ENCODE results near the gene ARRB1.

DNA sequence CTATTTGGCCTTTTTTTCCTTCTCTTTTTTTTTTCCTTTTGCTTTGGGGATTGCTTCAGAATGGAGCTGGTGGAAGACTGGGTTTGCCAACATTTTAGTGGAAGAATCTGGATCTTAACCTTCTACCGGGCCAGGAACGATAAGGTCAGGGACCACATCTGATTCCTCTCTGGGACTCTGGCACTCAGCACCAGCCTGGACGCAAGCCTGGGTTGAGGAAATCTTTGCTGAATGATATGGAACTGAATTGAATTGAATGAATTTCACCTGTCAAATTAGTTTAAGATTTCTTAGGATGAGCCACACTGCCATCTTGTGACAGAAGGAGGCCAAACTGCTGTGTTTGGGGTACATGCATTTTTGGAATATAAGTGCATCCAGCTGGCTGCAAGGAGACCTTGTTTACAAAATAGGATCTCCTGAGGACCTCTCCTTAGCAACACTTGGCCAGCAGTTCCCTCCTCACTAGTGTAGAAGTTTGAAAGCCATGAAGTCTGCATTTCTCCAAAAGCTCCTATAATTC is 80.5 kb downstream of the ARRB1 start:
- TF ChIP-seq, protein P1, sequence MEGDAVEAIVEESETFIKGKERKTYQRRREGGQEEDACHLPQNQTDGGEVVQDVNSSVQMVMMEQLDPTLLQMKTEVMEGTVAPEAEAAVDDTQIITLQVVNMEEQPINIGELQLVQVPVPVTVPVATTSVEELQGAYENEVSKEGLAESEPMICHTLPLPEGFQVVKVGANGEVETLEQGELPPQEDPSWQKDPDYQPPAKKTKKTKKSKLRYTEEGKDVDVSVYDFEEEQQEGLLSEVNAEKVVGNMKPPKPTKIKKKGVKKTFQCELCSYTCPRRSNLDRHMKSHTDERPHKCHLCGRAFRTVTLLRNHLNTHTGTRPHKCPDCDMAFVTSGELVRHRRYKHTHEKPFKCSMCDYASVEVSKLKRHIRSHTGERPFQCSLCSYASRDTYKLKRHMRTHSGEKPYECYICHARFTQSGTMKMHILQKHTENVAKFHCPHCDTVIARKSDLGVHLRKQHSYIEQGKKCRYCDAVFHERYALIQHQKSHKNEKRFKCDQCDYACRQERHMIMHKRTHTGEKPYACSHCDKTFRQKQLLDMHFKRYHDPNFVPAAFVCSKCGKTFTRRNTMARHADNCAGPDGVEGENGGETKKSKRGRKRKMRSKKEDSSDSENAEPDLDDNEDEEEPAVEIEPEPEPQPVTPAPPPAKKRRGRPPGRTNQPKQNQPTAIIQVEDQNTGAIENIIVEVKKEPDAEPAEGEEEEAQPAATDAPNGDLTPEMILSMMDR (IDR thresholded peaks at IDR 0.05; ENCODE audit: low read length), result peak; percentile 52; the same call in 1 of the 2 replicates
- no peak for TF ChIP-seq EZH2 (IDR thresholded peaks at IDR 0.05; ENCODE audit: borderline replicate concordance, low read length)

Data from OCI-LY1 (cell line).